Measurements from ENCODE around the gene COQ8B.

The COQ8B gene

GRCh38 chr19:40755791-40756190, 39.1 kb upstream of the COQ8B start:
- TF ChIP-seq, protein P1, sequence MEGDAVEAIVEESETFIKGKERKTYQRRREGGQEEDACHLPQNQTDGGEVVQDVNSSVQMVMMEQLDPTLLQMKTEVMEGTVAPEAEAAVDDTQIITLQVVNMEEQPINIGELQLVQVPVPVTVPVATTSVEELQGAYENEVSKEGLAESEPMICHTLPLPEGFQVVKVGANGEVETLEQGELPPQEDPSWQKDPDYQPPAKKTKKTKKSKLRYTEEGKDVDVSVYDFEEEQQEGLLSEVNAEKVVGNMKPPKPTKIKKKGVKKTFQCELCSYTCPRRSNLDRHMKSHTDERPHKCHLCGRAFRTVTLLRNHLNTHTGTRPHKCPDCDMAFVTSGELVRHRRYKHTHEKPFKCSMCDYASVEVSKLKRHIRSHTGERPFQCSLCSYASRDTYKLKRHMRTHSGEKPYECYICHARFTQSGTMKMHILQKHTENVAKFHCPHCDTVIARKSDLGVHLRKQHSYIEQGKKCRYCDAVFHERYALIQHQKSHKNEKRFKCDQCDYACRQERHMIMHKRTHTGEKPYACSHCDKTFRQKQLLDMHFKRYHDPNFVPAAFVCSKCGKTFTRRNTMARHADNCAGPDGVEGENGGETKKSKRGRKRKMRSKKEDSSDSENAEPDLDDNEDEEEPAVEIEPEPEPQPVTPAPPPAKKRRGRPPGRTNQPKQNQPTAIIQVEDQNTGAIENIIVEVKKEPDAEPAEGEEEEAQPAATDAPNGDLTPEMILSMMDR (IDR thresholded peaks at IDR 0.05) = no peak

GRCh38 chr19:40755248-40755624, 38.5 kb upstream of the COQ8B start:
- TF ChIP-seq, protein P1 (IDR thresholded peaks at IDR 0.05) = no peak

DNA sequence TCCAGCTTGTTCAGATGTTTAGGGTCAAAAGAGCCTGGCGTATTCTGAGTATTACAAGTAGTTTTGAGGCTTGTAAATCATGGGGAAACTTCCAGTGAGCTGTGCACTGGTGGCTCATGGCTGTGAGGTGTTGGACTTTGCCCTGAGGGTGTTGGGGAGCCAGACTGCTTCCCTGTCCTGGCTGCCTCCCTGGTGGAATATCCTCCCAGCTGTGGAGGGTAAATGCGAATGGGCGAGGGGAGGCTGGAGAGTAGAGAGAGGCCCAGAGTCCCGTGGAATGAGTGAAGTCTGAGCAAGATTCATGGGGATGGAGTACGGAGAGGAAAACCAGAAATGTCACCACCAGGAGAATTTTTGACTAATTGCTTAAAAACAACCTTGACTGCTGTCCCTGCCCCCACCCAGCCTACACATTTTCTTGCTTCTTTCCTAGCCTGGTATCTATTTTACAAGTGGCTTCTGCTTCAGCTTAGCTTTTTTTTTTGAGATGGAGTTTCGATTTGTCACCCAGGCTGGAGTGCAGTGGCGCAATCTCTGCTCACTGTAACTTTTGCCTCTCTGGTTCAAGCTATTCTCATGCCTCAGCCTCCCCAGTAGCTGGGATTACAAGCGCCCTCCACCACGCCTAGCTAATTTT, 38.0 kb upstream of the COQ8B start:
- TF ChIP-seq, protein P1 (IDR thresholded peaks at IDR 0.05) = no peak

- TF ChIP-seq, protein P1 (IDR thresholded peaks at IDR 0.05) = no peak
Observed at GRCh38 chr19:40752257-40752781, 35.6 kb upstream of the COQ8B start.

- TF ChIP-seq, protein P1 (IDR thresholded peaks at IDR 0.05) = no peak
Observed at GRCh38 chr19:40750874-40751537, 34.3 kb upstream of the COQ8B start, which contains the start of gene SNRPA. TSS of gene SNRPA (plus strand) at chr19:40751203. CDS start at chr19:40751409, 206 bp downstream.

- TF ChIP-seq, protein P1 (IDR thresholded peaks at IDR 0.05) = no peak
Observed at GRCh38 chr19:40750058-40750873, 33.6 kb upstream of the COQ8B start, which contains the start of gene ACTMAP. TSS of gene ACTMAP (minus strand) at chr19:40750477. CDS start at chr19:40749803, 674 bp downstream.

- TF ChIP-seq, protein P1 (IDR thresholded peaks at IDR 0.05) = no peak
Observed at GRCh38 chr19:40747536-40747935, 30.9 kb upstream of the COQ8B start.

Measured in LNCAP (cell line).